HCT116 (cell line): ENCODE results near the gene SCD5. TPM values are rescaled to one million over a fixed set of nuclear protein-coding genes. Genes with fewer than 3 reads are reported as not detected.

Experiments used
- ATAC-seq: fragments of 200-7000 bp; cut with Tn5 transposase; 2 replicates; pipeline ENCODE4 v1.9.1; 2020; ENCODE audit warnings: mild to moderate bottlenecking, moderate library complexity
- BruUV-seq: library from RNA; stranded (reverse); fragments of 400-500 nt; replicated peaks from 2 replicates; lab custom pipeline; 2021; lab: Mats Ljungman, UMichigan
- CTCF ChIA-PET: fragments of 300-600 bp; sonication (Branson Sonifier 250); formaldehyde crosslinking; loops from one replicate; lab custom pipeline; 2021; ENCODE audit warnings: antibody characterized with exemption; lab: Charles Lee
- POLR2A ChIA-PET: fragments of 300-600, 350-600 bp; sonication (Branson Sonifier 250); formaldehyde crosslinking; loops from one replicate; lab custom pipeline; 2021; ENCODE audit warnings: antibody characterized with exemption; lab: Charles Lee
- RAD21 ChIA-PET, 2 experiments: fragments of 300-600 bp; sonication (Branson Sonifier 250); formaldehyde crosslinking; loops; one replicate each; lab custom pipeline; 2023; ENCODE audit warnings: low total read pairs in 2 of 2; ENCODE audit not compliant: uncharacterized antibody in 2 of 2, unreplicated experiment in 2 of 2, low non-redundant PET in 1 of 2; lab: Charles Lee
- DNase-seq: peaks from one replicate; pipeline ENCODE4 v3.0.0-alpha.2; 2010; ENCODE audit warnings: low read depth, low spot score
- H2AFZ ChIP-seq: fragments of 200-600 bp; shearing (Covaris generic), sonication (generic); 2 replicates; pipeline ENCODE4 v1.6.1; 2017; ENCODE audit warnings: low read depth, mixed run types, mixed read lengths, antibody characterized with exemption, low read length; ENCODE audit not compliant: poor library complexity, severe bottlenecking
- H3K27ac ChIP-seq: 2 replicates; pipeline ENCODE4 v1.5.1; 2012; ENCODE audit warnings: low read depth, low read length
- H3K27me3 ChIP-seq: fragments of 200-600 bp; sonication (generic); 2 replicates; pipeline ENCODE4 v1.6.1; 2016; ENCODE audit warnings: mixed run types, low read length, mixed read lengths; ENCODE audit not compliant: insufficient read depth
- H3K36me3 ChIP-seq, 2 experiments: fragments of 200-500 bp in 1 of 2; fragments of 200-600 bp in 1 of 2; sonication (Bioruptor generic) in 1 of 2; sonication (generic) in 1 of 2; 2 replicates each; pipeline versions ENCODE4 v1.5.1 to v1.6.1; 2014 to 2016; ENCODE audit warnings: low read length in 2 of 2, inconsistent platforms in 1 of 2, mixed read lengths in 1 of 2, mixed run types in 1 of 2; ENCODE audit not compliant: insufficient read depth in 2 of 2, control insufficient read depth in 1 of 2
- H3K4me1 ChIP-seq, 2 experiments: fragments of 200-600 bp in 1 of 2; sonication (generic) in 1 of 2; 2 replicates each; pipeline versions ENCODE4 v1.5.1 to v1.6.1; 2012 to 2017; ENCODE audit warnings: low read length in 2 of 2, inconsistent platforms in 1 of 2, mild to moderate bottlenecking in 1 of 2, mixed read lengths in 1 of 2, mixed run types in 1 of 2, moderate library complexity in 1 of 2; ENCODE audit not compliant: insufficient read depth in 2 of 2, control insufficient read depth in 1 of 2
- H3K4me2 ChIP-seq: fragments of 200-600 bp; sonication (generic); 2 replicates; pipeline ENCODE4 v1.6.1; 2017; ENCODE audit warnings: mixed run types, low read length, mixed read lengths
- H3K4me3 ChIP-seq, 2 experiments: fragments of 200-600 bp in 1 of 2; sonication (generic) in 1 of 2; replicated peaks in 1 of 2; 2 replicates each; pipeline ENCODE4 v1.5.1; 2011 to 2016; ENCODE audit warnings: low read length in 2 of 2, control low read depth in 1 of 2, low read depth in 1 of 2, mild to moderate bottlenecking in 1 of 2, mixed read lengths in 1 of 2, mixed run types in 1 of 2
- H3K79me2 ChIP-seq: fragments of 200-600 bp; sonication (generic); 2 replicates; pipeline ENCODE4 v1.6.1; 2017; ENCODE audit warnings: mild to moderate bottlenecking, mixed run types, low read length, moderate library complexity, mixed read lengths; ENCODE audit not compliant: insufficient read depth
- H3K9ac ChIP-seq: fragments of 200-600 bp; sonication (generic); 2 replicates; pipeline ENCODE4 v1.6.1; 2016; ENCODE audit warnings: low read length, mixed read lengths
- H3K9me2 ChIP-seq: fragments of 200-600 bp; sonication (generic), shearing (Covaris generic); 2 replicates; pipeline ENCODE4 v1.6.1; 2017; ENCODE audit warnings: mixed run types, mild to moderate bottlenecking, moderate library complexity; ENCODE audit not compliant: insufficient read depth
- H3K9me3 ChIP-seq, 2 experiments: fragments of 200-500 bp in 1 of 2; fragments of 200-600 bp in 1 of 2; sonication (Bioruptor generic) in 1 of 2; sonication (generic) in 1 of 2; 2 replicates each; pipeline ENCODE4 v1.6.1; 2014 to 2017; ENCODE audit warnings: low read length in 2 of 2, mixed read lengths in 2 of 2, inconsistent platforms in 1 of 2, low read depth in 1 of 2, mild to moderate bottlenecking in 1 of 2, mixed run types in 1 of 2, moderate library complexity in 1 of 2; ENCODE audit not compliant: control insufficient read depth in 1 of 2, insufficient read depth in 1 of 2
- H4K20me1 ChIP-seq: fragments of 200-600 bp; sonication (generic), shearing (Covaris generic); 2 replicates; pipeline ENCODE4 v1.6.1; 2017; ENCODE audit warnings: mixed run types, mild to moderate bottlenecking, moderate library complexity; ENCODE audit not compliant: insufficient read depth
- CBX3 ChIP-seq: IDR thresholded peaks from 2 replicates; pipeline ENCODE4 v1.6.1; 2012; ENCODE audit warnings: low read depth
- CEBPB ChIP-seq: IDR thresholded peaks from 2 replicates; pipeline ENCODE4 v1.6.1; 2012; ENCODE audit warnings: low read depth
- ELF1 ChIP-seq: IDR thresholded peaks from 2 replicates; pipeline ENCODE4 v1.6.1; 2012; ENCODE audit warnings: low read depth, borderline replicate concordance
- EZH2 ChIP-seq: fragments of 200-600 bp; sonication (generic); IDR thresholded peaks from 2 replicates; pipeline ENCODE4 v1.6.1; 2017; ENCODE audit warnings: antibody characterized with exemption, mixed run types
- EZH2phosphoT487 ChIP-seq: fragments of 200-600 bp; IDR thresholded peaks from 2 replicates; pipeline ENCODE4 v1.6.1; 2018; ENCODE audit warnings: antibody characterized with exemption, borderline replicate concordance
- FOSL1 ChIP-seq: IDR thresholded peaks from 2 replicates; pipeline ENCODE4 v1.6.1; 2012; ENCODE audit warnings: low read depth
- JUND ChIP-seq: IDR thresholded peaks from 2 replicates; pipeline ENCODE4 v1.6.1; 2012
- POLR2A ChIP-seq: IDR thresholded peaks from 2 replicates; pipeline ENCODE4 v1.7.0; 2011; ENCODE audit warnings: borderline replicate concordance; ENCODE audit not compliant: insufficient read depth, insufficient read length; ENCODE audit errors: extremely low read depth
- RAD21 ChIP-seq: IDR thresholded peaks from 2 replicates; pipeline ENCODE4 v1.6.1; 2012; ENCODE audit warnings: low read depth, mild to moderate bottlenecking
- SP1 ChIP-seq: IDR thresholded peaks from 2 replicates; pipeline ENCODE4 v1.6.1; 2012; ENCODE audit warnings: low read depth
- SRF ChIP-seq: IDR thresholded peaks from 2 replicates; pipeline ENCODE4 v1.6.1; 2012; ENCODE audit warnings: low read depth
- ZFX ChIP-seq: fragments of 450-650 bp; IDR thresholded peaks from 2 replicates; pipeline ENCODE4 v1.6.1; 2017
- ZNF274 ChIP-seq: fragments of 200-500 bp; sonication (Bioruptor generic); IDR thresholded peaks from 2 replicates; pipeline ENCODE4 v1.6.1; 2014; ENCODE audit warnings: mild to moderate bottlenecking, low read depth, low read length, inconsistent platforms
- intact Hi-C: fragments of 100-400 bp; cut with micrococcal nuclease; formaldehyde crosslinking; loops from 2 replicates; pipeline ENCODE4 v1.10.0; 2022
- total RNA-seq: library from RNA; stranded (reverse); gene quantifications from one replicate; pipeline ENCODE4 v1.2.1, GENCODE V29; 2021; ENCODE audit not compliant: unreplicated experiment
- TF ChIP-seq, protein P1 (sequence below): IDR thresholded peaks from 2 replicates; pipeline ENCODE4 v1.6.1; 2011; ENCODE audit warnings: mild to moderate bottlenecking, low read length, moderate library complexity; ENCODE audit not compliant: insufficient replicate concordance; ENCODE audit errors: extremely low read depth
- TF ChIP-seq, protein P2 (sequence below), 3 experiments: fragments of 200-600 bp in 1 of 3; sonication (generic) in 1 of 3; IDR thresholded peaks in 2 of 3; conservative IDR thresholded peaks in 1 of 3; 2 replicates each; pipeline ENCODE4 v1.5.1; 2012 to 2017; ENCODE audit warnings: low read depth in 2 of 3, low read length in 2 of 3, antibody characterized with exemption in 1 of 3, borderline replicate concordance in 1 of 3, control low read depth in 1 of 3, mild to moderate bottlenecking in 1 of 3, mixed read lengths in 1 of 3, mixed run types in 1 of 3, moderate library complexity in 1 of 3; ENCODE audit not compliant: insufficient read depth in 1 of 3
- TF ChIP-seq, protein P3 (sequence below): IDR thresholded peaks from 2 replicates; pipeline ENCODE4 v1.6.1; 2012; ENCODE audit warnings: low read depth
- TF ChIP-seq, protein P4 (sequence below): IDR thresholded peaks from 2 replicates; pipeline ENCODE4 v1.6.1; 2012

Gene SCD5
- total RNA-seq, 1 experiment from 2014 or later: 21.7 TPM

DNA sequence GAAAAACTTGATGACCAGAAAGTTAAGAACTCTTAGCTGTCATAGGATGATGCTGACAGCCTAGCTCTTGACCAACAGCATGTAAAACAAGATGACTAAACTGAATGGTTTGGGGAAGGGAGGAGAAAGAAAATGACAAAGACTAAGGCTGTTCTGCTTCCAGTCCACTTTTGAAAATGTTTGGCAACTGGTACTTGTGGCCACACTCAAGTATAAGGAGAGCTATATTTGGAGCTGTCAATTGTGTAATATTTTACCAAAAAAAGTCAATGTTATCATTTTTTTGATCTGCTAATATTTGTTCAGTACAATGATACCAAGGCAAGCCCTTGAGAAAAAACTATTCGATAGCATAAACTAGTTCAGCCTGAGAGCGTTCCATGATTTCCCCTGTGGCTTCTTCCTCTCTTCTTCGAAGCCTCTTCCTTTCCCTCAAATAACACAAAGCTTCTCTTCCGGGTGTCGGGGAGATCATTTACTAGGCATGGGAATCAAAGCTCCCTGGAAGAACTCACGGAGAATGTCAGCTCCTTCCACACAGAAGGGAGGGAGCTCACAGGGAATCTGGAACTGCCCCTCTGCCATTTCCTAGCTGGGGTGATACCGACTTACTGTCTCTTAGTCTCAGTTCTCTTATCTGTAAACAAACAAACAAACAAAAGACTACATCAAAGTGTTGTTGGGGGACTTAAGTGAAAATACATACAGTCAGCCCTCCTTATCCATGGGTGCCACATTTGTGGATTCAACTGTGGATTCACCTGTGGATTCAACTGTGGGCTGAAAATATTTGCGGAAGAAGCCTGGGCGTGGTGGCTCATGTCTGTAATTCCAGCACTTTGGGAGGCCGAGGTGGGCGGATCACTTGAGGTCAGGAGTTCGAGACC lies 82.6 kb downstream of the SCD5 start:
- ChIA-PET RAD21 (no interaction called here), CTCF (interaction anchor here (0.8 kb wide), 1 partner anchor 23 kb away, joined by 3 read pairs; no protein-coding TSS in a partner anchor), POLR2A (no interaction called here)
- Histone ChIP-seq H3K9me2 (no peaks in the 10 kb centered on the region), H3K36me3 (no peaks in the 10 kb centered on the region), H3K9ac (no peak overlapping the region), H3K9me3 (no peaks in the 10 kb centered on the region), H2AFZ (no peak overlapping the region), H3K4me3 (no peak overlapping the region), H3K4me2 (no peak overlapping the region), H3K79me2 (no peaks in the 10 kb centered on the region), H3K27me3 (no peaks in the 10 kb centered on the region), H4K20me1 (no peaks in the 10 kb centered on the region), H3K4me1 (peaks cover 0 to 3% of the 10 kb centered on the region in 2 experiments; a peak in 1 of 4 replicates), H3K27ac (no peak overlapping the region)
- BruUV-seq: no TSS peak
- DNase-seq (no peak), ATAC-seq (no peak)
- intact Hi-C loops: no loop called here
- no peak for TF ChIP-seq JUND
- TF ChIP-seq EZH2: no peak
- TF ChIP-seq ZFX: no peak
- TF ChIP-seq SRF: no peak
- TF ChIP-seq RAD21: no peak
- TF ChIP-seq, protein P1, sequence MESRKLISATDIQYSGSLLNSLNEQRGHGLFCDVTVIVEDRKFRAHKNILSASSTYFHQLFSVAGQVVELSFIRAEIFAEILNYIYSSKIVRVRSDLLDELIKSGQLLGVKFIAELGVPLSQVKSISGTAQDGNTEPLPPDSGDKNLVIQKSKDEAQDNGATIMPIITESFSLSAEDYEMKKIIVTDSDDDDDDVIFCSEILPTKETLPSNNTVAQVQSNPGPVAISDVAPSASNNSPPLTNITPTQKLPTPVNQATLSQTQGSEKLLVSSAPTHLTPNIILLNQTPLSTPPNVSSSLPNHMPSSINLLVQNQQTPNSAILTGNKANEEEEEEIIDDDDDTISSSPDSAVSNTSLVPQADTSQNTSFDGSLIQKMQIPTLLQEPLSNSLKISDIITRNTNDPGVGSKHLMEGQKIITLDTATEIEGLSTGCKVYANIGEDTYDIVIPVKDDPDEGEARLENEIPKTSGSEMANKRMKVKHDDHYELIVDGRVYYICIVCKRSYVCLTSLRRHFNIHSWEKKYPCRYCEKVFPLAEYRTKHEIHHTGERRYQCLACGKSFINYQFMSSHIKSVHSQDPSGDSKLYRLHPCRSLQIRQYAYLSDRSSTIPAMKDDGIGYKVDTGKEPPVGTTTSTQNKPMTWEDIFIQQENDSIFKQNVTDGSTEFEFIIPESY: no peak
- TF ChIP-seq, protein P2, sequence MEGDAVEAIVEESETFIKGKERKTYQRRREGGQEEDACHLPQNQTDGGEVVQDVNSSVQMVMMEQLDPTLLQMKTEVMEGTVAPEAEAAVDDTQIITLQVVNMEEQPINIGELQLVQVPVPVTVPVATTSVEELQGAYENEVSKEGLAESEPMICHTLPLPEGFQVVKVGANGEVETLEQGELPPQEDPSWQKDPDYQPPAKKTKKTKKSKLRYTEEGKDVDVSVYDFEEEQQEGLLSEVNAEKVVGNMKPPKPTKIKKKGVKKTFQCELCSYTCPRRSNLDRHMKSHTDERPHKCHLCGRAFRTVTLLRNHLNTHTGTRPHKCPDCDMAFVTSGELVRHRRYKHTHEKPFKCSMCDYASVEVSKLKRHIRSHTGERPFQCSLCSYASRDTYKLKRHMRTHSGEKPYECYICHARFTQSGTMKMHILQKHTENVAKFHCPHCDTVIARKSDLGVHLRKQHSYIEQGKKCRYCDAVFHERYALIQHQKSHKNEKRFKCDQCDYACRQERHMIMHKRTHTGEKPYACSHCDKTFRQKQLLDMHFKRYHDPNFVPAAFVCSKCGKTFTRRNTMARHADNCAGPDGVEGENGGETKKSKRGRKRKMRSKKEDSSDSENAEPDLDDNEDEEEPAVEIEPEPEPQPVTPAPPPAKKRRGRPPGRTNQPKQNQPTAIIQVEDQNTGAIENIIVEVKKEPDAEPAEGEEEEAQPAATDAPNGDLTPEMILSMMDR (IDR thresholded peaks at IDR 0.05 in 2 of 3, conservative IDR thresholded peaks at IDR 0.05 in 1 of 3; ENCODE audit: borderline replicate concordance in 1 of 3, insufficient read depth in 1 of 3, low read depth in 2 of 3, low read length in 2 of 3): no peak
- no peak for TF ChIP-seq POLR2A
- TF ChIP-seq, protein P3, sequence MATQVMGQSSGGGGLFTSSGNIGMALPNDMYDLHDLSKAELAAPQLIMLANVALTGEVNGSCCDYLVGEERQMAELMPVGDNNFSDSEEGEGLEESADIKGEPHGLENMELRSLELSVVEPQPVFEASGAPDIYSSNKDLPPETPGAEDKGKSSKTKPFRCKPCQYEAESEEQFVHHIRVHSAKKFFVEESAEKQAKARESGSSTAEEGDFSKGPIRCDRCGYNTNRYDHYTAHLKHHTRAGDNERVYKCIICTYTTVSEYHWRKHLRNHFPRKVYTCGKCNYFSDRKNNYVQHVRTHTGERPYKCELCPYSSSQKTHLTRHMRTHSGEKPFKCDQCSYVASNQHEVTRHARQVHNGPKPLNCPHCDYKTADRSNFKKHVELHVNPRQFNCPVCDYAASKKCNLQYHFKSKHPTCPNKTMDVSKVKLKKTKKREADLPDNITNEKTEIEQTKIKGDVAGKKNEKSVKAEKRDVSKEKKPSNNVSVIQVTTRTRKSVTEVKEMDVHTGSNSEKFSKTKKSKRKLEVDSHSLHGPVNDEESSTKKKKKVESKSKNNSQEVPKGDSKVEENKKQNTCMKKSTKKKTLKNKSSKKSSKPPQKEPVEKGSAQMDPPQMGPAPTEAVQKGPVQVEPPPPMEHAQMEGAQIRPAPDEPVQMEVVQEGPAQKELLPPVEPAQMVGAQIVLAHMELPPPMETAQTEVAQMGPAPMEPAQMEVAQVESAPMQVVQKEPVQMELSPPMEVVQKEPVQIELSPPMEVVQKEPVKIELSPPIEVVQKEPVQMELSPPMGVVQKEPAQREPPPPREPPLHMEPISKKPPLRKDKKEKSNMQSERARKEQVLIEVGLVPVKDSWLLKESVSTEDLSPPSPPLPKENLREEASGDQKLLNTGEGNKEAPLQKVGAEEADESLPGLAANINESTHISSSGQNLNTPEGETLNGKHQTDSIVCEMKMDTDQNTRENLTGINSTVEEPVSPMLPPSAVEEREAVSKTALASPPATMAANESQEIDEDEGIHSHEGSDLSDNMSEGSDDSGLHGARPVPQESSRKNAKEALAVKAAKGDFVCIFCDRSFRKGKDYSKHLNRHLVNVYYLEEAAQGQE: no peak
- no peak for TF ChIP-seq SP1
- no peak for TF ChIP-seq CEBPB
- no peak for TF ChIP-seq FOSL1
- no peak for TF ChIP-seq ZNF274
- no peak for TF ChIP-seq EZH2phosphoT487
- no peak for TF ChIP-seq CBX3
- TF ChIP-seq, protein P4, sequence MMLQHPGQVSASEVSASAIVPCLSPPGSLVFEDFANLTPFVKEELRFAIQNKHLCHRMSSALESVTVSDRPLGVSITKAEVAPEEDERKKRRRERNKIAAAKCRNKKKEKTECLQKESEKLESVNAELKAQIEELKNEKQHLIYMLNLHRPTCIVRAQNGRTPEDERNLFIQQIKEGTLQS: no peak
- TF ChIP-seq ELF1: no peak
